IPS DF 4.7 (cell line): ENCODE data around the gene PIGN.

Source experiments
- DNase-seq: peaks from one replicate; pipeline ENCODE4 v3.0.0-alpha.2; 2013; ENCODE audit warnings: low spot score; ENCODE audit errors: extremely low read depth

The PIGN gene

GRCh38 chr18:62186774-62187542, at the start of gene PIGN, which contains the start of gene RELCH:
Gene PIGN, minus strand, starts transcription at chr18:62187056. Its CDS starts 25,703 bp downstream, at chr18:62161353.
Gene RELCH, plus strand, starts transcription at chr18:62187255. Its CDS starts 251 bp downstream, at chr18:62187506.
- DNase-seq: peak; percentile 95

GRCh38 chr18:62236252-62236651, 49.4 kb upstream of the PIGN start:
- DNase-seq: no peak

GRCh38 chr18:62226047-62226446, 39.2 kb upstream of the PIGN start:
- DNase-seq: no peak

- no peak for DNase-seq
Observed at GRCh38 chr18:62224229-62224628, 37.4 kb upstream of the PIGN start.

- no peak for DNase-seq
Observed at GRCh38 chr18:62214790-62215189, 27.9 kb upstream of the PIGN start.

GRCh38 chr18:62211325-62211828, 24.5 kb upstream of the PIGN start:
- no peak for DNase-seq

GRCh38 chr18:62210138-62210537, 23.3 kb upstream of the PIGN start:
- no peak for DNase-seq

- no peak for DNase-seq
Observed at GRCh38 chr18:62209046-62209445, 22.2 kb upstream of the PIGN start.

- DNase-seq: no peak
Observed at GRCh38 chr18:62206593-62206992, 19.7 kb upstream of the PIGN start.

- no peak for DNase-seq
Observed at GRCh38 chr18:62205824-62206223, 19.0 kb upstream of the PIGN start.

- no peak for DNase-seq
Observed at GRCh38 chr18:62201870-62202269, 15.0 kb upstream of the PIGN start.

- no peak for DNase-seq
Observed at GRCh38 chr18:62200121-62200914, 13.5 kb upstream of the PIGN start.

GRCh38 chr18:62199629-62200028, 12.8 kb upstream of the PIGN start:
- DNase-seq: no peak

- no peak for DNase-seq
Observed at GRCh38 chr18:62198259-62198658, 11.4 kb upstream of the PIGN start.

- DNase-seq: no peak
Observed at GRCh38 chr18:62196980-62197379, 10.1 kb upstream of the PIGN start.

GRCh38 chr18:62196079-62196478, 9.2 kb upstream of the PIGN start:
- no peak for DNase-seq

GRCh38 chr18:62189208-62189607, 2.4 kb upstream of the PIGN start:
- no peak for DNase-seq

- no peak for DNase-seq
Observed at GRCh38 chr18:62187543-62188510, 971 bp upstream of the PIGN start.

GRCh38 chr18:62186499-62186773, 420 bp downstream of the PIGN start:
- no peak for DNase-seq

GRCh38 chr18:62183578-62184195, 3.2 kb downstream of the PIGN start:
- no peak for DNase-seq

- DNase-seq: no peak
Observed at GRCh38 chr18:62182220-62182619, 4.6 kb downstream of the PIGN start.
